Muscle layer of duodenum (tissue), 2 donors: ENCODE measurements around the gene ZNF367.

Source experiments
- H3K27ac ChIP-seq: one replicate; pipeline ENCODE4 v1.7.0; 2013; ENCODE audit warnings: mild to moderate bottlenecking, low read length
- H3K27me3 ChIP-seq: one replicate; pipeline ENCODE4 v1.7.0; 2013; ENCODE audit warnings: low read depth, mild to moderate bottlenecking, control low read depth, low read length
- H3K36me3 ChIP-seq, 2 donors: one replicate each; pipeline ENCODE4 v1.7.0; 2013; ENCODE audit warnings: low read length in 2 of 2, control low read depth in 1 of 2, mild to moderate bottlenecking in 1 of 2; ENCODE audit not compliant: insufficient read depth in 2 of 2, control insufficient read depth in 1 of 2
- H3K4me1 ChIP-seq, 2 donors: one replicate each; pipeline ENCODE4 v1.7.0; 2013; ENCODE audit warnings: low read length in 2 of 2, mild to moderate bottlenecking in 2 of 2, control low read depth in 1 of 2, moderate library complexity in 1 of 2; ENCODE audit not compliant: insufficient read depth in 2 of 2, control insufficient read depth in 1 of 2
- H3K4me3 ChIP-seq, 2 donors: one replicate each; pipeline ENCODE4 v1.7.0; 2013; ENCODE audit warnings: low read length in 2 of 2, low read depth in 1 of 2, mild to moderate bottlenecking in 1 of 2
- H3K9me3 ChIP-seq, 2 donors: one replicate each; pipeline ENCODE4 v1.7.0; 2013; ENCODE audit warnings: low read length in 2 of 2, control low read depth in 1 of 2, mild to moderate bottlenecking in 1 of 2; ENCODE audit not compliant: control insufficient read depth in 1 of 2
- donor health status: healthy.

The ZNF367 gene

GRCh38 chr9:96417051-96417586 is 1.1 kb downstream of the ZNF367 start:
- Histone ChIP-seq H3K36me3 (no peaks in the 10 kb centered on the region), H3K27ac (peak overlapping the region; percentile 92), H3K9me3 (no peaks in the 10 kb centered on the region), H3K4me1 (peaks cover 8 to 26% of the 10 kb centered on the region in 2 donors), H3K4me3 (peak overlapping the region; percentile 83 to 85), H3K27me3 (no peaks in the 10 kb centered on the region)

GRCh38 chr9:96413302-96414221 is 4.6 kb downstream of the ZNF367 start:
- H3K4me1 ChIP-seq: peaks cover 2 to 9% of the 10 kb centered on the region in 2 donors

GRCh38 chr9:96412174-96412913 is 5.8 kb downstream of the ZNF367 start:
- Histone ChIP-seq H3K27ac (no peak overlapping the region), H3K36me3 (no peaks in the 10 kb centered on the region), H3K4me1 (peaks cover 2 to 9% of the 10 kb centered on the region in 2 donors), H3K4me3 (no peak overlapping the region), H3K27me3 (no peaks in the 10 kb centered on the region), H3K9me3 (no peaks in the 10 kb centered on the region)

More at GRCh38 chr9:96413302-96414221, 4.6 kb downstream of the ZNF367 start:
- Histone ChIP-seq H3K27ac (no peak overlapping the region), H3K9me3 (no peaks in the 10 kb centered on the region), H3K27me3 (no peaks in the 10 kb centered on the region), H3K4me3 (no peak overlapping the region), H3K36me3 (no peaks in the 10 kb centered on the region)

- Histone ChIP-seq H3K36me3 (no peaks in the 10 kb centered on the region), H3K4me1 (peaks cover 0 to 2% of the 10 kb centered on the region in 2 donors), H3K4me3 (no peak overlapping the region), H3K27me3 (no peaks in the 10 kb centered on the region), H3K9me3 (no peaks in the 10 kb centered on the region), H3K27ac (no peak overlapping the region)
Measured at GRCh38 chr9:96411129-96411838, 6.9 kb downstream of the ZNF367 start.

- Histone ChIP-seq H3K9me3 (no peaks in the 10 kb centered on the region), H3K27ac (no peak overlapping the region), H3K4me3 (no peak overlapping the region)
Measured at GRCh38 chr9:96408409-96409280, 9.5 kb downstream of the ZNF367 start.

GRCh38 chr9:96400132-96400910 is 17.8 kb downstream of the ZNF367 start:
- H3K36me3 ChIP-seq: no peaks in the 10 kb centered on the region
- no peaks in the 10 kb centered on the region for H3K9me3 ChIP-seq
- no peak overlapping the region for H3K4me3 ChIP-seq
- H3K27me3 ChIP-seq: no peaks in the 10 kb centered on the region
- no peaks in the 10 kb centered on the region for H3K4me1 ChIP-seq
- H3K27ac ChIP-seq: no peak overlapping the region

More at GRCh38 chr9:96408409-96409280, 9.5 kb downstream of the ZNF367 start:
- Histone ChIP-seq H3K27me3 (no peaks in the 10 kb centered on the region), H3K36me3 (no peaks in the 10 kb centered on the region), H3K4me1 (no peaks in the 10 kb centered on the region)

- Histone ChIP-seq H3K9me3 (no peaks in the 10 kb centered on the region), H3K4me3 (no peak overlapping the region), H3K27me3 (no peaks in the 10 kb centered on the region), H3K36me3 (no peaks in the 10 kb centered on the region), H3K27ac (no peak overlapping the region), H3K4me1 (no peaks in the 10 kb centered on the region)
Measured at GRCh38 chr9:96399325-96399633, 18.9 kb downstream of the ZNF367 start.

GRCh38 chr9:96398582-96399324 is 19.4 kb downstream of the ZNF367 start:
- H3K4me3 ChIP-seq: peak overlapping the region in 1 of 2 donors; percentile 13
- no peaks in the 10 kb centered on the region for H3K4me1 ChIP-seq
- no peaks in the 10 kb centered on the region for H3K9me3 ChIP-seq
- no peaks in the 10 kb centered on the region for H3K36me3 ChIP-seq
- peak overlapping the region; percentile 14 for H3K27ac ChIP-seq
- H3K27me3 ChIP-seq: no peaks in the 10 kb centered on the region

GRCh38 chr9:96395964-96396363 is 22.2 kb downstream of the ZNF367 start:
- Histone ChIP-seq H3K36me3 (no peaks in the 10 kb centered on the region), H3K4me3 (no peak overlapping the region), H3K4me1 (no peaks in the 10 kb centered on the region), H3K27me3 (no peaks in the 10 kb centered on the region), H3K27ac (no peak overlapping the region), H3K9me3 (no peaks in the 10 kb centered on the region)
